HG03442 (cell line): Measurements from ENCODE around the gene NRP2.

Experiments
- ATAC-seq: cut with Tn5 transposase; IDR thresholded peaks from one replicate; pipeline ENCODE4 v1.9.1; 2021; ENCODE audit warnings: mild to moderate bottlenecking, moderate library complexity; ENCODE audit not compliant: unreplicated experiment

Gene NRP2

GRCh38 chr2:205686783-205687640 lies 4.7 kb downstream of the NRP2 start:
- no peak for ATAC-seq

GRCh38 chr2:205687641-205687956 lies 5.3 kb downstream of the NRP2 start:
- no peak for ATAC-seq

- ATAC-seq = no peak
Measured at GRCh38 chr2:205688417-205689200, 6.3 kb downstream of the NRP2 start.

- no peak for ATAC-seq
Measured at GRCh38 chr2:205689820-205690219, 7.5 kb downstream of the NRP2 start.

GRCh38 chr2:205692104-205692503 lies 9.8 kb downstream of the NRP2 start:
- ATAC-seq = no peak

GRCh38 chr2:205694256-205694655 lies 12.0 kb downstream of the NRP2 start:
- ATAC-seq = no peak

- ATAC-seq = no peak
Measured at GRCh38 chr2:205695460-205695991, 13.2 kb downstream of the NRP2 start.

- no peak for ATAC-seq
Measured at GRCh38 chr2:205696331-205696926, 14.1 kb downstream of the NRP2 start.

- no peak for ATAC-seq
Measured at GRCh38 chr2:205696927-205697441, 14.7 kb downstream of the NRP2 start.

- ATAC-seq = no peak
Measured at GRCh38 chr2:205698286-205699268, 16.3 kb downstream of the NRP2 start.

GRCh38 chr2:205699515-205700289 lies 17.4 kb downstream of the NRP2 start:
- no peak for ATAC-seq

- ATAC-seq = peak; percentile 65
Measured at GRCh38 chr2:205700331-205701132, 18.2 kb downstream of the NRP2 start.

GRCh38 chr2:205701509-205701908 lies 19.2 kb downstream of the NRP2 start:
- no peak for ATAC-seq

GRCh38 chr2:205702576-205702975 lies 20.3 kb downstream of the NRP2 start:
- ATAC-seq = no peak

- ATAC-seq = no peak
Measured at GRCh38 chr2:205703471-205704126, 21.3 kb downstream of the NRP2 start.

- no peak for ATAC-seq
Measured at GRCh38 chr2:205704127-205704741, 21.9 kb downstream of the NRP2 start.

- ATAC-seq = no peak
Measured at GRCh38 chr2:205705511-205706349, 23.4 kb downstream of the NRP2 start.
